Measurements from ENCODE around the gene SCAF4. TPM values are rescaled to one million over a fixed set of nuclear protein-coding genes. Genes with fewer than 3 reads are reported as not detected.

Gene SCAF4
- polyA plus RNA-seq, 2 of the 4 experiments (the other 2 are of a cell fraction): 10.4 to 16.6 TPM

DNA sequence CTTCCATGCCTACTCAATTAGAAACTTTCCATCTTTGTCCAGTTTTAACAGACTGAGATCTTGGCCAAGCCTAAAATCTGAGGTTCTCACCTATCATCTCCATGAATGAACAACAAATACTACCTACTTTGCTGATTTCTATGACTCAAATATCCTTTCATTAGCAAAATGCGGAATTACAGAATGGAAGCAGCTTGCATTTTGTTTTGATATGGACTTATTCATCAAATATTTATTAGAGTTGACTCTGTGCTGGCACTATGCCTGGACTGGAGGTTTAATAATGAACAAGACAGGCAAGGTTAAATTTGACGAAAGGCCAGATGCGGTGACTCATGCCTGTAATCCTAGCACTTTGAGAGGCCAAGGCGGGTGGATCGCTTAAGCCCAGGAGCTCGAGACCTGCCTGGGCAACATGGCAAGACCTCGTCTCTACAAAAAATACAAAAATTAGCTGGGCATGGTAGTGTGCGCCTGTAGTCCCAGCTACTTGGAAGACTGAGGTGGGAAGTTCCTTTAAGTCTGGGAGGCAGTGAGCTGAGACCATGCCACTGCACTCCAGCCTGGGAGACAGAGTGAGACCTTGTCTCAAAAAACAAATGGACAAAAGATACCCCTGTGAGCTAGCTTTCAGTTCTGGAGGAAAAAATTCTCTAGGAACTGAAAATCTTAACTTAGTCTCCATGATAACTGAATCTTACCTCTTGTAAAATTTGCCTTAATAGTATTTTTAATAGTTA, 101.8 kb downstream of the SCAF4 start:
- WGBS (ENCODE audit: missing lambda C conversion rate): 6% methylated on average over 8 of the region's 8 CpGs
- H3K4me3 ChIP-seq: no peak overlapping the region
- H3K27ac ChIP-seq: peak overlapping the region in 1 of 2 experiments; percentile 59; a peak in 3 of 6 replicates
- peak overlapping the region; percentile 53 for H3K4me2 ChIP-seq
- POLR2A ChIA-PET: no interaction called here
- peak; percentile 34 to 86; a peak in 4 of 6 replicates for ATAC-seq
- no peak for TF ChIP-seq KDM1A (IDR thresholded peaks at IDR 0.05; ENCODE audit: low read depth)
- TF ChIP-seq FOSL2 (IDR thresholded peaks at IDR 0.05): peak; percentile 28; the same call in 1 of the 2 replicates
- peak; percentile 76 for TF ChIP-seq FOSL2 (CRISPR knock-in tag; IDR thresholded peaks at IDR 0.05)
- H3K4me1 ChIP-seq: peaks cover 13% of the 10 kb centered on the region
- H3K9me3 ChIP-seq: no peaks in the 10 kb centered on the region
- FAIRE-seq: no peak
- DNase-seq (ENCODE audit: low read depth in 1 of 2, low spot score in 1 of 2): peak; percentile 8 to 79
- CTCF ChIA-PET: interaction anchor here (1.2 kb wide), 1 partner anchor 50 kb away, joined by 3 read pairs; no protein-coding TSS in a partner anchor

DNA sequence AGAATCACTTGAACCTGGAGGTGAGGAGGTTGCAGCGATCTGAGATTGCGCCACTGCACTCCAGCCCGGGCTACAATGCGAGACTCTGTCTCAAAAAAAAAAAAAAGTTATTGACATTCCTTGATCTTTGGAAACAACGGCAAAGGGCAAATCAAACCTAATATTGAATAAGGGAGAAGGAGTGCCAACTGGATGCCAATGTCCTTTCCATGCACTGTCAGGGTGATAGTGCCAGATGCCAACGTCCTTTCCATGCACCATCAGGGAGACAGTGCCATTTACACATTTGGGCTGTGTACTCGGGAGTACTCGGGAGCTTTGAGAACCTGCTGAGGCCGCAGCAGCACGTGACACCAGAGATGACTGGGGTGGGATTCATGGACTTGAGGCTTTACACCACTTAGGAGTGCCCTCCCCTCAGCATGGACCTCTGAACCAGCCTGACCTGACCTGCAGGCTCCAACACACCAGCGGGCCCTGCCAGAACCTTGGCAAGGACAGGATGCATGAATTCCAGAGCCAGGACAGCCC, 106.9 kb downstream of the SCAF4 start:
- no peak for TF ChIP-seq MYC (IDR thresholded peaks at IDR 0.05; ENCODE audit: borderline replicate concordance, low read length)
- TF ChIP-seq, protein P1, sequence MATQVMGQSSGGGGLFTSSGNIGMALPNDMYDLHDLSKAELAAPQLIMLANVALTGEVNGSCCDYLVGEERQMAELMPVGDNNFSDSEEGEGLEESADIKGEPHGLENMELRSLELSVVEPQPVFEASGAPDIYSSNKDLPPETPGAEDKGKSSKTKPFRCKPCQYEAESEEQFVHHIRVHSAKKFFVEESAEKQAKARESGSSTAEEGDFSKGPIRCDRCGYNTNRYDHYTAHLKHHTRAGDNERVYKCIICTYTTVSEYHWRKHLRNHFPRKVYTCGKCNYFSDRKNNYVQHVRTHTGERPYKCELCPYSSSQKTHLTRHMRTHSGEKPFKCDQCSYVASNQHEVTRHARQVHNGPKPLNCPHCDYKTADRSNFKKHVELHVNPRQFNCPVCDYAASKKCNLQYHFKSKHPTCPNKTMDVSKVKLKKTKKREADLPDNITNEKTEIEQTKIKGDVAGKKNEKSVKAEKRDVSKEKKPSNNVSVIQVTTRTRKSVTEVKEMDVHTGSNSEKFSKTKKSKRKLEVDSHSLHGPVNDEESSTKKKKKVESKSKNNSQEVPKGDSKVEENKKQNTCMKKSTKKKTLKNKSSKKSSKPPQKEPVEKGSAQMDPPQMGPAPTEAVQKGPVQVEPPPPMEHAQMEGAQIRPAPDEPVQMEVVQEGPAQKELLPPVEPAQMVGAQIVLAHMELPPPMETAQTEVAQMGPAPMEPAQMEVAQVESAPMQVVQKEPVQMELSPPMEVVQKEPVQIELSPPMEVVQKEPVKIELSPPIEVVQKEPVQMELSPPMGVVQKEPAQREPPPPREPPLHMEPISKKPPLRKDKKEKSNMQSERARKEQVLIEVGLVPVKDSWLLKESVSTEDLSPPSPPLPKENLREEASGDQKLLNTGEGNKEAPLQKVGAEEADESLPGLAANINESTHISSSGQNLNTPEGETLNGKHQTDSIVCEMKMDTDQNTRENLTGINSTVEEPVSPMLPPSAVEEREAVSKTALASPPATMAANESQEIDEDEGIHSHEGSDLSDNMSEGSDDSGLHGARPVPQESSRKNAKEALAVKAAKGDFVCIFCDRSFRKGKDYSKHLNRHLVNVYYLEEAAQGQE (IDR thresholded peaks at IDR 0.05): no peak
- WGBS (ENCODE audit: missing lambda C conversion rate): 76% methylated on average over 11 of the region's 11 CpGs
- Histone ChIP-seq H3K9me3 (no peaks in the 10 kb centered on the region), H3K27ac (no peak overlapping the region), H3K4me2 (no peak overlapping the region), H3K4me1 (peaks cover 7% of the 10 kb centered on the region), H3K4me3 (no peak overlapping the region)
- CTCF ChIA-PET: no interaction called here
- DNase-seq (ENCODE audit: low read depth in 1 of 2, low spot score in 1 of 2) (no peak), FAIRE-seq (no peak), ATAC-seq (no peak)
- POLR2A ChIA-PET: no interaction called here

DNA sequence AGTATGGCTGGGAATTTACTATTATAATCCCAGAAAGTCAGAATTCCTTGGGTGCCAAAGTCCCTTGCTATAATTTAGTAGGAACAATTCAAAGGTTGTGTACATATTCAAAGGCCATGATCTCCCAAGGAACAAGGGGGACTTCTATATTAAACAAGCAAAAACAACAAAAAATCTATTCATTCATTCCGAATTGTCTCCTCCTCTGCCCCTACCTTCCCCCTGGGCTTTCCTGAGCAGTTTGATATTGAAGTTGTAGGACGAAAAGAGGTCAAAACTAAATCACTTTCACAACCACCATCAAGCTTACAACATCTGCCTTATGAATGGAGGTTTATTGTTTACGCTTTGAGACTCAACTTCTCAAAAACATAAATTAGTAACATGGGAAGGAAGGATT, 107.7 kb downstream of the SCAF4 start:
- Histone ChIP-seq H3K4me2 (no peak overlapping the region), H3K9me3 (no peaks in the 10 kb centered on the region), H3K4me1 (no peaks in the 10 kb centered on the region; the same call in 2 of the 3 replicates), H3K4me3 (no peak overlapping the region), H3K27ac (no peak overlapping the region)
- no peak for TF ChIP-seq HEYL (CRISPR knock-in tag; IDR thresholded peaks at IDR 0.05)
- TF ChIP-seq CHD4 (IDR thresholded peaks at IDR 0.05; ENCODE audit: borderline replicate concordance): no peak
- TF ChIP-seq EHF (CRISPR knock-in tag; IDR thresholded peaks at IDR 0.05): no peak
- TF ChIP-seq, protein P2, sequence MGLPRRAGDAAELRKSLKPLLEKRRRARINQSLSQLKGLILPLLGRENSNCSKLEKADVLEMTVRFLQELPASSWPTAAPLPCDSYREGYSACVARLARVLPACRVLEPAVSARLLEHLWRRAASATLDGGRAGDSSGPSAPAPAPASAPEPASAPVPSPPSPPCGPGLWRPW (IDR thresholded peaks at IDR 0.05): no peak
- no peak for FAIRE-seq
- ChIA-PET POLR2A (no interaction called here), CTCF (interaction anchor here (1.3 kb wide), 1 partner anchor 18 kb away, joined by 4 read pairs; no protein-coding TSS in a partner anchor)
- WGBS (ENCODE audit: missing lambda C conversion rate): 52% methylated on average over 3 of the region's 3 CpGs
- DNase-seq (ENCODE audit: low read depth in 1 of 2, low spot score in 1 of 2): no peak
- ATAC-seq: no peak

DNA sequence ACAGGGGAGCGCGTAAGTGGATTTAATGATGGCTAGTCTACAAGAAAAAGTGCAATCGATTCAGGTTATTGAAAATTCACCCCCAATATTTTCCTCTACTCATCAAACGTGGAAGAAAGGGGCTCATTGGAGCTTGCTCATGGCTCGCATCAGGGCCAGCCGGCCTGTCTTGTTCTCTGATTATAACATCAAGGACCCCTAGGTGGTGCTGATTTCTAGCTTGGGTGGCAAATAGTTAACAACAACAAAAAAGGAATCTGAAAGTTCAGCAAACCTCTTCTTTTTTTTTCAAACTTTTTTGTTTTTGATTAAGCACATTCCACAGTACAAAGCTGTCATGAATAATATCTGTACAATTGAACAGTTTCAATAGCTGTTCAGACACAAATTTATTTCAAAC, 108.3 kb downstream of the SCAF4 start:
- no peak for ATAC-seq
- WGBS (ENCODE audit: missing lambda C conversion rate): 77% methylated on average over 6 of the region's 6 CpGs
- no peak overlapping the region for H3K4me3 ChIP-seq
- H3K27ac ChIP-seq: no peak overlapping the region
- H3K4me1 ChIP-seq: no peaks in the 10 kb centered on the region
- no peak for TF ChIP-seq HOXB13 (CRISPR knock-in tag; IDR thresholded peaks at IDR 0.05; ENCODE audit: low read depth)
- TF ChIP-seq, protein P3, sequence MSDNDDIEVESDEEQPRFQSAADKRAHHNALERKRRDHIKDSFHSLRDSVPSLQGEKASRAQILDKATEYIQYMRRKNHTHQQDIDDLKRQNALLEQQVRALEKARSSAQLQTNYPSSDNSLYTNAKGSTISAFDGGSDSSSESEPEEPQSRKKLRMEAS (IDR thresholded peaks at IDR 0.05): no peak
- TF ChIP-seq CHD2 (IDR thresholded peaks at IDR 0.05; ENCODE audit: low read length, partially characterized antibody): no peak
- TF ChIP-seq TP53 (CRISPR knock-in tag; IDR thresholded peaks at IDR 0.05): no peak
- TF ChIP-seq RAD21 (conservative IDR thresholded peaks at IDR 0.05 in 1 of 2, IDR thresholded peaks at IDR 0.05 in 1 of 2): peak in 1 of 2 experiments; percentile 26; a peak in 1 of 5 replicates
- no peak for TF ChIP-seq ZNF302 (CRISPR knock-in tag; IDR thresholded peaks at IDR 0.05)
- POLR2A ChIA-PET: no interaction called here
- no peak for FAIRE-seq
- H3K4me2 ChIP-seq: no peak overlapping the region
- no peak for DNase-seq (ENCODE audit: low read depth in 1 of 2, low spot score in 1 of 2)
- CTCF ChIA-PET: interaction anchor here (1.3 to 1.4 kb wide), 2 partner anchors 13 to 18 kb away, joined by 4 read pairs; no protein-coding TSS in a partner anchor
- H3K9me3 ChIP-seq: no peaks in the 10 kb centered on the region

All from A549 (cell line).